HL-60 (cell line): Measurements from ENCODE around the gene NF1.

ENCODE experiments used
- GABPA ChIP-seq: IDR thresholded peaks from 2 replicates; pipeline ENCODE4 v1.6.1; 2012; ENCODE audit warnings: low read depth
- POLR2AphosphoS5 ChIP-seq: IDR thresholded peaks from 2 replicates; pipeline ENCODE4 v1.6.1; 2012; ENCODE audit warnings: low read depth
- TF ChIP-seq, protein P1 (sequence below): IDR thresholded peaks from one replicate; pipeline ENCODE4 v1.5.1; 2011; ENCODE audit warnings: low read length, control low read depth, inconsistent platforms; ENCODE audit not compliant: insufficient read depth
- TF ChIP-seq, protein P2 (sequence below): IDR thresholded peaks from 2 replicates; pipeline ENCODE4 v1.6.1; 2012; ENCODE audit warnings: low read depth; ENCODE audit not compliant: insufficient replicate concordance

DNA sequence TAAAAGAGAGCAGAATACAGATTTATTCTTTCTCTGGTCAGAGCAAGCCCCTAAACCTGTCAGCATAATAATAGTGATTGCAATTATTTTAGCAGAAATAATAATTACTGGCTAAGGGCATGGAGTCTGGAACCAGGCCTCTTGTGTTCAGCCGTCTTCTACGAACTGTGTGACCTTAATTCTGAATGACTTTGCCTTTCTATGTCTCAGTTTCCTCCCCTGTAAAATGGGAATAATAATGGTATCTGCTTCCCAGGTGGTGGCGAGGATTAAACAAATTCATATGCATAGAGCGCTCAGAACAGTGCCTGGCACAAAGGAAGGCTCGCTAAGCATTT is 330.1 kb downstream of the NF1 start:
- TF ChIP-seq, protein P1, sequence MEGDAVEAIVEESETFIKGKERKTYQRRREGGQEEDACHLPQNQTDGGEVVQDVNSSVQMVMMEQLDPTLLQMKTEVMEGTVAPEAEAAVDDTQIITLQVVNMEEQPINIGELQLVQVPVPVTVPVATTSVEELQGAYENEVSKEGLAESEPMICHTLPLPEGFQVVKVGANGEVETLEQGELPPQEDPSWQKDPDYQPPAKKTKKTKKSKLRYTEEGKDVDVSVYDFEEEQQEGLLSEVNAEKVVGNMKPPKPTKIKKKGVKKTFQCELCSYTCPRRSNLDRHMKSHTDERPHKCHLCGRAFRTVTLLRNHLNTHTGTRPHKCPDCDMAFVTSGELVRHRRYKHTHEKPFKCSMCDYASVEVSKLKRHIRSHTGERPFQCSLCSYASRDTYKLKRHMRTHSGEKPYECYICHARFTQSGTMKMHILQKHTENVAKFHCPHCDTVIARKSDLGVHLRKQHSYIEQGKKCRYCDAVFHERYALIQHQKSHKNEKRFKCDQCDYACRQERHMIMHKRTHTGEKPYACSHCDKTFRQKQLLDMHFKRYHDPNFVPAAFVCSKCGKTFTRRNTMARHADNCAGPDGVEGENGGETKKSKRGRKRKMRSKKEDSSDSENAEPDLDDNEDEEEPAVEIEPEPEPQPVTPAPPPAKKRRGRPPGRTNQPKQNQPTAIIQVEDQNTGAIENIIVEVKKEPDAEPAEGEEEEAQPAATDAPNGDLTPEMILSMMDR, result no peak
- no peak for TF ChIP-seq POLR2AphosphoS5
- TF ChIP-seq, protein P2, sequence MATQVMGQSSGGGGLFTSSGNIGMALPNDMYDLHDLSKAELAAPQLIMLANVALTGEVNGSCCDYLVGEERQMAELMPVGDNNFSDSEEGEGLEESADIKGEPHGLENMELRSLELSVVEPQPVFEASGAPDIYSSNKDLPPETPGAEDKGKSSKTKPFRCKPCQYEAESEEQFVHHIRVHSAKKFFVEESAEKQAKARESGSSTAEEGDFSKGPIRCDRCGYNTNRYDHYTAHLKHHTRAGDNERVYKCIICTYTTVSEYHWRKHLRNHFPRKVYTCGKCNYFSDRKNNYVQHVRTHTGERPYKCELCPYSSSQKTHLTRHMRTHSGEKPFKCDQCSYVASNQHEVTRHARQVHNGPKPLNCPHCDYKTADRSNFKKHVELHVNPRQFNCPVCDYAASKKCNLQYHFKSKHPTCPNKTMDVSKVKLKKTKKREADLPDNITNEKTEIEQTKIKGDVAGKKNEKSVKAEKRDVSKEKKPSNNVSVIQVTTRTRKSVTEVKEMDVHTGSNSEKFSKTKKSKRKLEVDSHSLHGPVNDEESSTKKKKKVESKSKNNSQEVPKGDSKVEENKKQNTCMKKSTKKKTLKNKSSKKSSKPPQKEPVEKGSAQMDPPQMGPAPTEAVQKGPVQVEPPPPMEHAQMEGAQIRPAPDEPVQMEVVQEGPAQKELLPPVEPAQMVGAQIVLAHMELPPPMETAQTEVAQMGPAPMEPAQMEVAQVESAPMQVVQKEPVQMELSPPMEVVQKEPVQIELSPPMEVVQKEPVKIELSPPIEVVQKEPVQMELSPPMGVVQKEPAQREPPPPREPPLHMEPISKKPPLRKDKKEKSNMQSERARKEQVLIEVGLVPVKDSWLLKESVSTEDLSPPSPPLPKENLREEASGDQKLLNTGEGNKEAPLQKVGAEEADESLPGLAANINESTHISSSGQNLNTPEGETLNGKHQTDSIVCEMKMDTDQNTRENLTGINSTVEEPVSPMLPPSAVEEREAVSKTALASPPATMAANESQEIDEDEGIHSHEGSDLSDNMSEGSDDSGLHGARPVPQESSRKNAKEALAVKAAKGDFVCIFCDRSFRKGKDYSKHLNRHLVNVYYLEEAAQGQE, result no peak
- no peak for TF ChIP-seq GABPA
